Uterus (tissue), 2 donors: Measurements from ENCODE around the gene RUNX1.

ENCODE experiments used
- CTCF ChIP-seq, 4 experiments: fragments of 200-600 bp in 2 of 4; fragments of 450-650 bp in 2 of 4; sonication (generic) in 2 of 4; IDR thresholded peaks; one replicate each; pipeline ENCODE4 v1.5.1; 2016 to 2019; ENCODE audit warnings: antibody characterized with exemption in 4 of 4, mild to moderate bottlenecking in 2 of 4, moderate library complexity in 1 of 4
- POLR2A ChIP-seq, 2 donors: fragments of 450-650 bp; IDR thresholded peaks; one replicate each; pipeline ENCODE4 v1.6.1; 2016; ENCODE audit warnings: antibody characterized with exemption in 2 of 2, mild to moderate bottlenecking in 1 of 2, moderate library complexity in 1 of 2

GRCh38 chr21:34836933-34837505 lies 212.1 kb downstream of the RUNX1 start:
- TF ChIP-seq POLR2A (IDR thresholded peaks at IDR 0.05) (no peak), CTCF (IDR thresholded peaks at IDR 0.05) (no peak)
